HG03378 (cell line): ENCODE measurements around the gene NBEA.
A peak's percentile ranks its signal among the peaks of the same experiment; 100 is the strongest.
"Not testable (repeated sequence)": the region's sequence is repeated elsewhere in the genome, so short reads cannot be mapped to it uniquely, and the experiment has no call there.

Experiments used
- ATAC-seq: cut with Tn5 transposase; IDR thresholded peaks from one replicate; pipeline ENCODE4 v1.9.1; 2021; ENCODE audit warnings: mild to moderate bottlenecking, moderate library complexity; ENCODE audit not compliant: unreplicated experiment

The NBEA gene

GRCh38 chr13:34941835-34942731 lies at the start of gene NBEA:
Gene NBEA, plus strand, starts transcription at chr13:34942270. Its CDS starts 551 bp downstream, at chr13:34942821.
- peak; percentile 76 for ATAC-seq

GRCh38 chr13:34894756-34895155 lies 47.3 kb upstream of the NBEA start:
- ATAC-seq: no peak

GRCh38 chr13:34897220-34897619 lies 44.9 kb upstream of the NBEA start:
- no peak for ATAC-seq

GRCh38 chr13:34899888-34900287 lies 42.2 kb upstream of the NBEA start:
- ATAC-seq: no peak

- no peak for ATAC-seq
Measured at GRCh38 chr13:34900288-34900739, 41.8 kb upstream of the NBEA start.

GRCh38 chr13:34901572-34901971 lies 40.5 kb upstream of the NBEA start:
- no peak for ATAC-seq

- no peak for ATAC-seq
Measured at GRCh38 chr13:34911159-34911558, 30.9 kb upstream of the NBEA start.

GRCh38 chr13:34913040-34913439 lies 29.0 kb upstream of the NBEA start:
- no peak for ATAC-seq

GRCh38 chr13:34914416-34914815 lies 27.7 kb upstream of the NBEA start:
- ATAC-seq: no peak

- no peak for ATAC-seq
Measured at GRCh38 chr13:34926508-34926907, 15.6 kb upstream of the NBEA start.

GRCh38 chr13:34928676-34929075 lies 13.4 kb upstream of the NBEA start:
- ATAC-seq: not testable (repeated sequence)

- no peak for ATAC-seq
Measured at GRCh38 chr13:34931572-34931971, 10.5 kb upstream of the NBEA start.

GRCh38 chr13:34933349-34933748 lies 8.7 kb upstream of the NBEA start:
- no peak for ATAC-seq

GRCh38 chr13:34933786-34934185 lies 8.3 kb upstream of the NBEA start:
- ATAC-seq: no peak

- no peak for ATAC-seq
Measured at GRCh38 chr13:34935841-34936240, 6.2 kb upstream of the NBEA start.

GRCh38 chr13:34939771-34940170 lies 2.3 kb upstream of the NBEA start:
- ATAC-seq: no peak

- ATAC-seq: no peak
Measured at GRCh38 chr13:34941436-34941834, 635 bp upstream of the NBEA start.

- ATAC-seq: peak; percentile 9
Measured at GRCh38 chr13:34942732-34943435, 814 bp downstream of the NBEA start.

- ATAC-seq: no peak
Measured at GRCh38 chr13:34943436-34944273, 1.6 kb downstream of the NBEA start.

- no peak for ATAC-seq
Measured at GRCh38 chr13:34944274-34944634, 2.2 kb downstream of the NBEA start.

GRCh38 chr13:34944751-34945150 lies 2.7 kb downstream of the NBEA start:
- ATAC-seq: no peak
